Progenitor cell of endocrine pancreas (in vitro differentiated cells): ENCODE results near the gene SNRNP40. TPM values are rescaled to one million over a fixed set of nuclear protein-coding genes. Genes with fewer than 3 reads are reported as not detected.

ENCODE experiments used
- DNase-seq: peaks from one replicate; pipeline ENCODE4 v3.0.0; 2021; ENCODE audit warnings: low spot score; ENCODE audit not compliant: unreplicated experiment
- H3K27ac Mint-ChIP-seq: 2 replicates; pipeline ENCODE4 v1.8.0; 2021; ENCODE audit warnings: mild to moderate bottlenecking, moderate library complexity, mixed read lengths
- H3K27me3 Mint-ChIP-seq: 2 replicates; pipeline ENCODE4 v1.8.0; 2021; ENCODE audit warnings: mixed read lengths
- H3K36me3 Mint-ChIP-seq: 2 replicates; pipeline ENCODE4 v1.8.0; 2022; ENCODE audit warnings: mixed read lengths; ENCODE audit not compliant: insufficient read depth
- H3K4me1 Mint-ChIP-seq: 2 replicates; pipeline ENCODE4 v1.8.0; 2021; ENCODE audit warnings: low read depth, mixed read lengths
- H3K4me3 Mint-ChIP-seq: 2 replicates; pipeline ENCODE4 v1.8.0; 2021; ENCODE audit warnings: low read depth, mild to moderate bottlenecking, moderate library complexity, mixed read lengths
- H3K9me3 Mint-ChIP-seq: 2 replicates; pipeline ENCODE4 v1.8.0; 2021; ENCODE audit warnings: low read depth, mixed read lengths
- CTCF ChIP-seq: fragments of 200-600 bp; sonication (generic); IDR thresholded peaks from one replicate; pipeline ENCODE4 v1.5.0; 2021; ENCODE audit warnings: antibody characterized with exemption, mild to moderate bottlenecking; ENCODE audit not compliant: unreplicated experiment
- total RNA-seq: library from RNA; stranded (reverse); gene quantifications from 2 replicates; pipeline ENCODE4 v1.2.1, GENCODE V29; 2021

The SNRNP40 gene
- total RNA-seq, 1 donor from 2014 or later: 75.2 TPM

- Mint-ChIP-seq H3K4me1 (no peaks in the 10 kb centered on the region), H3K27ac (no peak overlapping the region), H3K9me3 (no peaks in the 10 kb centered on the region), H3K4me3 (no peak overlapping the region), H3K27me3 (peaks cover 5% of the 10 kb centered on the region), H3K36me3 (no peaks in the 10 kb centered on the region)
- no peak for DNase-seq
- TF ChIP-seq CTCF: no peak
Observed at GRCh38 chr1:31248276-31248675, 48.3 kb downstream of the SNRNP40 start.

- no peak for DNase-seq
- peaks cover 19% of the 10 kb centered on the region for H3K27me3 Mint-ChIP-seq
- no peak for TF ChIP-seq CTCF
- H3K36me3 Mint-ChIP-seq: no peaks in the 10 kb centered on the region
- no peak overlapping the region for H3K4me3 Mint-ChIP-seq
- H3K9me3 Mint-ChIP-seq: no peaks in the 10 kb centered on the region
- H3K27ac Mint-ChIP-seq: no peak overlapping the region
- H3K4me1 Mint-ChIP-seq: peaks cover 5% of the 10 kb centered on the region
Observed at GRCh38 chr1:31244326-31244725, 52.3 kb downstream of the SNRNP40 start.

GRCh38 chr1:31243501-31244286 lies 52.9 kb downstream of the SNRNP40 start:
- peaks cover 9% of the 10 kb centered on the region for H3K4me1 Mint-ChIP-seq
- H3K4me3 Mint-ChIP-seq: no peak overlapping the region
- TF ChIP-seq CTCF: no peak
- peaks cover 23% of the 10 kb centered on the region for H3K27me3 Mint-ChIP-seq
- H3K9me3 Mint-ChIP-seq: no peaks in the 10 kb centered on the region
- H3K36me3 Mint-ChIP-seq: no peaks in the 10 kb centered on the region
- no peak overlapping the region for H3K27ac Mint-ChIP-seq
- DNase-seq: no peak

GRCh38 chr1:31241321-31241720 lies 55.3 kb downstream of the SNRNP40 start:
- no peak for DNase-seq
- Mint-ChIP-seq H3K36me3 (no peaks in the 10 kb centered on the region), H3K27me3 (peaks cover 33% of the 10 kb centered on the region), H3K27ac (no peak overlapping the region), H3K4me1 (peaks cover 10% of the 10 kb centered on the region), H3K9me3 (no peaks in the 10 kb centered on the region), H3K4me3 (no peak overlapping the region)
- no peak for TF ChIP-seq CTCF

GRCh38 chr1:31239653-31240241 lies 56.8 kb downstream of the SNRNP40 start, which contains the start of gene NKAIN1:
Gene NKAIN1, minus strand, starts transcription at chr1:31239887. Its CDS starts 340 bp downstream, at chr1:31239547.
- no peaks in the 10 kb centered on the region for H3K9me3 Mint-ChIP-seq
- H3K4me1 Mint-ChIP-seq: peaks cover 10% of the 10 kb centered on the region
- no peaks in the 10 kb centered on the region for H3K36me3 Mint-ChIP-seq
- TF ChIP-seq CTCF: peak; percentile 9
- H3K4me3 Mint-ChIP-seq: peak within 1 kb of the TSS; percentile 83
- peak; percentile 43 for DNase-seq
- H3K27ac Mint-ChIP-seq: peak within 1 kb of the TSS; percentile 97
- H3K27me3 Mint-ChIP-seq: peaks cover 38% of the 10 kb centered on the region
